ENCODE measurements around the gene MYL10.

- TF ChIP-seq CTCF (IDR thresholded peaks at IDR 0.05) (no peak), POLR2A (IDR thresholded peaks at IDR 0.05) (no peak)
These were observed 4.4 kb upstream of the MYL10 start for GRCh38 chr7:101633511-101633910.

All from heart left ventricle (tissue), 13 donors.